Upper lobe of left lung (tissue), 6 donors: ENCODE results near the gene VAV2. TPM values are rescaled to one million over a fixed set of nuclear protein-coding genes. Genes with fewer than 3 reads are reported as not detected.

Experiments used
- ATAC-seq, 2 donors: fragments of 200-7000 bp; cut with Tn5 transposase; one replicate each; pipeline ENCODE4 v1.9.1; 2022; ENCODE audit warnings: mild to moderate bottlenecking in 2 of 2, moderate library complexity in 2 of 2; ENCODE audit not compliant: low FRiP score in 2 of 2
- DNase-seq, 2 donors: peaks; one replicate each; pipeline ENCODE4 v3.0.0-alpha.2; 2019 to 2020
- H3K27ac ChIP-seq, 4 donors: fragments of 200-600 bp; sonication (generic); one replicate each; pipeline ENCODE4 v1.5.1; 2016 to 2019
- H3K27me3 ChIP-seq, 4 donors: fragments of 200-600 bp; sonication (generic); one replicate each; pipeline ENCODE4 v1.5.1; 2017 to 2019
- H3K36me3 ChIP-seq, 4 donors: fragments of 200-600 bp; sonication (generic); one replicate each; pipeline ENCODE4 v1.5.1; 2016 to 2019
- H3K4me1 ChIP-seq, 4 donors: fragments of 200-600 bp; sonication (generic); one replicate each; pipeline ENCODE4 v1.5.1; 2018 to 2019
- H3K4me3 ChIP-seq, 4 donors: fragments of 200-600 bp; sonication (generic); one replicate each; pipeline ENCODE4 v1.5.1; 2017 to 2019; ENCODE audit warnings: mild to moderate bottlenecking in 2 of 4, moderate library complexity in 1 of 4
- H3K9me3 ChIP-seq, 4 donors: fragments of 200-600 bp; sonication (generic); one replicate each; pipeline ENCODE4 v1.5.1; 2018 to 2019
- EP300 ChIP-seq, 4 donors: sonication (generic); formaldehyde crosslinking; IDR thresholded peaks; one replicate each; pipeline ENCODE4 v1.5.1; 2017; ENCODE audit warnings: antibody characterized with exemption in 4 of 4, control low read depth in 2 of 4
- POLR2A ChIP-seq, 4 donors: fragments of 450-650 bp; IDR thresholded peaks; one replicate each; pipeline ENCODE4 v1.5.1; 2016 to 2017; ENCODE audit warnings: antibody characterized with exemption in 4 of 4, mild to moderate bottlenecking in 2 of 4
- POLR2AphosphoS5 ChIP-seq, 2 donors: sonication (generic); formaldehyde crosslinking; IDR thresholded peaks; one replicate each; pipeline ENCODE4 v1.5.1; 2017; ENCODE audit warnings: antibody characterized with exemption in 2 of 2
- WGBS, 2 donors: methylation state at CpG; one replicate each; pipeline ENCODE4 v1.1.5; 2017 to 2018; 5-methylcytosine and 5-hydroxymethylcytosine counted together
- total RNA-seq, 6 donors: library from RNA; depleted of rRNA in 4 of 6; stranded (reverse); fragments of >200 nt in 4 of 6; gene quantifications; one replicate each; pipeline versions ENCODE4 v1.1.0 to v1.2.1, GENCODE V29; 2016 to 2021
- TF ChIP-seq, protein P1 (sequence below), 6 experiments: fragments of 450-650 bp in 4 of 6; fragments of 200-600 bp in 2 of 6; sonication (generic) in 2 of 6; IDR thresholded peaks; one replicate each; pipeline ENCODE4 v1.5.1; 2016 to 2019; ENCODE audit warnings: antibody characterized with exemption in 6 of 6
- donor health status: DM: no; HTN: no; CAD: no; lungs with moderate emphysema.
- donor health status: DM: no; HTN: yes; CAD: no; lungs with severe emphysema.

The VAV2 gene
- total RNA-seq, 6 donors from 2014 or later: 12.0 to 38.8 (median 22.0) TPM

DNA sequence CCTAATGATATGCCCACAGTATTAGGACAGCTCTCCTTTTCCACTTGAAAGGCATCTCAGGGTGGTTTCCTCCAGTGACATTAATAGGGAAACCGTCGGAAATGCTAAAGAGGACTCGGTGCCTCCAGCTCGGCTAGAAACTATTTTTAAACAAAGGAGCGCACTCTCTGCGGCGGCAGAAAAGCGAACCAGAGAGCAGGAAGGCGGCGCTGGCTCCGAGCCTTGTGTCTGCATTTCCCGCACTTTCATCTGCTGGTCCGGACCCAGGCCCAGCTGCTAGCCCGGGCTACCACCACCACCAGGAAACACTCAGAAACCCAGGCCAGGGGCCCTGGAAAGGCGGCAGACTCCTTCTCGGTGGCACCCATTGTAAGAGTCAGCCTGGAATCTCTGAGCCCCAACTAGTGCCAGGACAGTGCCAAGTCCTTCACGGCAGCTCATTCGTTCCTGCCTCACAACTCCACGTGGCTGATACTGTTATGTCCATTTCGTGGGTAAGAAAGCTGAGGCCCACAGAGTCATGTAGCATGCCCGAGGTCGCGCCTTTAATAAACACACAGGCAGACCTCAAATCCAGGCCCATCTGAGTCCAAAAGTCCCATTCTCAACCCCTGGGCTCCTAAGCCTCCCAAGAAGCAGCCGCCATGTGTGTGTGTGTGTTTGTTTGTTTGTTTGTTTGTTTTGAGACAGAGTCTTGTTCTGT, 73.9 kb downstream of the VAV2 start:
- ATAC-seq: no peak
- no peak overlapping the region for H3K4me3 ChIP-seq
- peak overlapping the region; percentile 45 to 71 (median 54) for H3K27ac ChIP-seq
- H3K4me1 ChIP-seq: peaks cover 25 to 51% (median 29%) of the 10 kb centered on the region in 4 donors
- 55 to 58% methylated on average over 15 to 24 of the region's 24 CpGs for WGBS, 2 donors
- H3K27me3 ChIP-seq: no peaks in the 10 kb centered on the region
- TF ChIP-seq POLR2AphosphoS5 (IDR thresholded peaks at IDR 0.05) (no peak), POLR2A (IDR thresholded peaks at IDR 0.05) (no peak), EP300 (IDR thresholded peaks at IDR 0.05) (no peak)
- TF ChIP-seq, protein P1, sequence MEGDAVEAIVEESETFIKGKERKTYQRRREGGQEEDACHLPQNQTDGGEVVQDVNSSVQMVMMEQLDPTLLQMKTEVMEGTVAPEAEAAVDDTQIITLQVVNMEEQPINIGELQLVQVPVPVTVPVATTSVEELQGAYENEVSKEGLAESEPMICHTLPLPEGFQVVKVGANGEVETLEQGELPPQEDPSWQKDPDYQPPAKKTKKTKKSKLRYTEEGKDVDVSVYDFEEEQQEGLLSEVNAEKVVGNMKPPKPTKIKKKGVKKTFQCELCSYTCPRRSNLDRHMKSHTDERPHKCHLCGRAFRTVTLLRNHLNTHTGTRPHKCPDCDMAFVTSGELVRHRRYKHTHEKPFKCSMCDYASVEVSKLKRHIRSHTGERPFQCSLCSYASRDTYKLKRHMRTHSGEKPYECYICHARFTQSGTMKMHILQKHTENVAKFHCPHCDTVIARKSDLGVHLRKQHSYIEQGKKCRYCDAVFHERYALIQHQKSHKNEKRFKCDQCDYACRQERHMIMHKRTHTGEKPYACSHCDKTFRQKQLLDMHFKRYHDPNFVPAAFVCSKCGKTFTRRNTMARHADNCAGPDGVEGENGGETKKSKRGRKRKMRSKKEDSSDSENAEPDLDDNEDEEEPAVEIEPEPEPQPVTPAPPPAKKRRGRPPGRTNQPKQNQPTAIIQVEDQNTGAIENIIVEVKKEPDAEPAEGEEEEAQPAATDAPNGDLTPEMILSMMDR (IDR thresholded peaks at IDR 0.05): no peak
- DNase-seq: no peak
- no peaks in the 10 kb centered on the region for H3K36me3 ChIP-seq
- H3K9me3 ChIP-seq: no peaks in the 10 kb centered on the region

DNA sequence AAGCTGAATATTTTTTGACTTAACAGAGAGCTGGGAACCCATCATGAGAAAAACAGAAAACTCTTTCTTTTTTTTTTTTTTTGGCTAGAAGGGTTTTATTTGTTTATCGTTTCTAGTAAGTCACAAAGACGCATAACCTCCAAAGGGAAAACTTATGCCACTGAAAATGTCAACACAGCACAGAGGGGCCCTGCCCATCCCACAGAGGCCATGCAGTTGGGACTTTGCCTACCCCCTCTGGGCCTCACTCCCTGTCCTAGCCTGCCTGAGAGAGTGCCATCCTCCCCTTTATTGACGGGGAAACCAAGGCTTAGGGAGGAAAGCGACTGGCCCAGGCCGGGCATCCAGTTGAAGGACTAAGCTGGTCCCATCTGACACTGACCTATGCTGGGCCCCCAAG, 74.7 kb downstream of the VAV2 start:
- Histone ChIP-seq H3K27me3 (no peaks in the 10 kb centered on the region), H3K4me3 (no peak overlapping the region), H3K36me3 (no peaks in the 10 kb centered on the region), H3K27ac (peak overlapping the region; percentile 45 to 71 (median 54)), H3K9me3 (no peaks in the 10 kb centered on the region), H3K4me1 (peaks cover 25 to 51% (median 29%) of the 10 kb centered on the region in 4 donors)
- 71% methylated on average over 4 to 5 of the region's 5 CpGs for WGBS, 2 donors
- TF ChIP-seq, protein P1 (IDR thresholded peaks at IDR 0.05): no peak
- TF ChIP-seq POLR2AphosphoS5 (IDR thresholded peaks at IDR 0.05): no peak
- no peak for TF ChIP-seq EP300 (IDR thresholded peaks at IDR 0.05)
- no peak for TF ChIP-seq POLR2A (IDR thresholded peaks at IDR 0.05)
- DNase-seq (no peak), ATAC-seq (no peak)

DNA sequence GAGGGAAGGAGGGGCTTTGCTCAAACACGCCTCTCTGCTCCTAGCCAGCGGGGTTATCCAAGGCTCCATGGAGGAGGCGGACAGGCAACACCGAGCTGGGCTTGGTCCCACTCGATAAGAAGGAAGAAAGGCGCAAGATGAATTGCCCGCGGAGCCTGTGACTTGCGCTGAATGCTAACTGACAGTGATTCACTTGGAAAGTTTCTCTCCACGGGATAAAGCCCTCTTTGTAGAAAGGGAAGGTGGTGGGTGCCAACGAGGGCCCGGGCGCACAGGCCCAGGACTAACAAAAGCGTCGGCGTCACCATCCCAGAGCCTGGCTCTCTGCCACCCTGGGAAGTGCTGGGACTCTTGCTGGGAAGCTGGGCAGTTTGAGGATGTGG, 76.0 kb downstream of the VAV2 start:
- Histone ChIP-seq H3K4me1 (peaks cover 25 to 51% (median 29%) of the 10 kb centered on the region in 4 donors), H3K4me3 (no peak overlapping the region), H3K27me3 (no peaks in the 10 kb centered on the region), H3K27ac (no peak overlapping the region), H3K9me3 (no peaks in the 10 kb centered on the region), H3K36me3 (no peaks in the 10 kb centered on the region)
- ATAC-seq: no peak
- DNase-seq: no peak
- no peak for TF ChIP-seq POLR2AphosphoS5 (IDR thresholded peaks at IDR 0.05)
- no peak for TF ChIP-seq POLR2A (IDR thresholded peaks at IDR 0.05)
- TF ChIP-seq, protein P1 (IDR thresholded peaks at IDR 0.05): no peak
- TF ChIP-seq EP300 (IDR thresholded peaks at IDR 0.05): no peak
- 82 to 84% methylated on average over 15 to 16 of the region's 16 CpGs for WGBS, 2 donors

DNA sequence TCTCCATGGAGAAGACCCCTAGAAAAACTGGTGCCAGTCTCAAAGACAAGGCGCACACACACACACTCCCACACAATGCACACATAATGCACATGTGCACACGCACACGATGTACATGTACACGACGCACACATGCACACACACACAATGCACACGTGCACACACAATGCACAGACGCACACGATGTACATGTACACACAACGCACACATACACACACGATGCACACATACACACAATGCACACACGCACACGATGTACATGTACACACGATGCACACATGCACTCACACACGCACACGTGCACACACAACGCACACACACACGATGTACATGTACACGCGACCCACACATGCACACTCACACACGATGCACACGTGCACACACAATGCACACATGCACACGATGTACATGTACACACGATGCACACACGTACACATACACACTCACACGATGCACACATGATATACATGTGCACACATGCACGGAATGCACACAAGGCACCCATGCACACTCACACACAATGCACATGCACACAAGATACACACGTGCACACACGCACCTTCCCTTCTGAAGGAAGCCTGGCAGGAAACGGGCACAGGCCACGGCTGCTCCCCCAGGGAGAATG, 76.5 kb downstream of the VAV2 start:
- ATAC-seq (no peak), DNase-seq (no peak)
- no peaks in the 10 kb centered on the region for H3K36me3 ChIP-seq
- H3K9me3 ChIP-seq: no peaks in the 10 kb centered on the region
- WGBS, 2 donors: 77 to 83% methylated on average over 30 of the region's 30 CpGs
- H3K4me3 ChIP-seq: no peak overlapping the region
- TF ChIP-seq EP300 (IDR thresholded peaks at IDR 0.05): no peak
- TF ChIP-seq POLR2A (IDR thresholded peaks at IDR 0.05): no peak
- TF ChIP-seq, protein P1 (IDR thresholded peaks at IDR 0.05): no peak
- no peak for TF ChIP-seq POLR2AphosphoS5 (IDR thresholded peaks at IDR 0.05)
- no peak overlapping the region for H3K27ac ChIP-seq
- peaks cover 25 to 51% (median 29%) of the 10 kb centered on the region in 4 donors for H3K4me1 ChIP-seq
- H3K27me3 ChIP-seq: no peaks in the 10 kb centered on the region
